ENCODE measurements around the gene GALNT6.

- TF ChIP-seq EZH2 (IDR thresholded peaks at IDR 0.05; ENCODE audit: insufficient read depth, poor library complexity, severe bottlenecking) (no peak), EZH2phosphoT487 (IDR thresholded peaks at IDR 0.05; ENCODE audit: insufficient read depth, low read depth) (no peak)
Measured at GRCh38 chr12:51349026-51349425, 42.2 kb downstream of the GALNT6 start.

Data from GM23248 (cell line).